Rectal smooth muscle tissue (tissue), 1 donor: ENCODE results near the gene SMLR1.

Source experiments
- H3K27ac ChIP-seq: one replicate; pipeline ENCODE4 v1.7.0; 2013; ENCODE audit warnings: low read depth, low read length, inconsistent platforms
- H3K27me3 ChIP-seq: one replicate; pipeline ENCODE4 v1.7.0; 2013; ENCODE audit warnings: low read length; ENCODE audit not compliant: control insufficient read depth, insufficient read depth
- H3K36me3 ChIP-seq: one replicate; pipeline ENCODE4 v1.7.0; 2013; ENCODE audit warnings: low read length; ENCODE audit not compliant: control insufficient read depth, insufficient read depth
- H3K4me1 ChIP-seq: one replicate; pipeline ENCODE4 v1.7.0; 2013; ENCODE audit warnings: low read length; ENCODE audit not compliant: control insufficient read depth, insufficient read depth
- H3K4me3 ChIP-seq: one replicate; pipeline ENCODE4 v1.7.0; 2013; ENCODE audit warnings: low read length
- H3K9ac ChIP-seq: one replicate; pipeline ENCODE4 v1.7.0; 2013; ENCODE audit warnings: low read length

SMLR1 gene

GRCh38 chr6:130831607-130832006, 4.4 kb downstream of the SMLR1 start:
- Histone ChIP-seq H3K4me3 (no peak overlapping the region), H3K4me1 (no peaks in the 10 kb centered on the region), H3K27ac (no peak overlapping the region), H3K36me3 (no peaks in the 10 kb centered on the region), H3K27me3 (no peaks in the 10 kb centered on the region), H3K9ac (no peak overlapping the region)

- no peak overlapping the region for H3K9ac ChIP-seq
- no peaks in the 10 kb centered on the region for H3K4me1 ChIP-seq
- H3K36me3 ChIP-seq = no peaks in the 10 kb centered on the region
- no peak overlapping the region for H3K27ac ChIP-seq
- no peak overlapping the region for H3K4me3 ChIP-seq
- no peaks in the 10 kb centered on the region for H3K27me3 ChIP-seq
These were observed 6.4 kb downstream of the SMLR1 start for GRCh38 chr6:130833569-130833968.

- no peak overlapping the region for H3K27ac ChIP-seq
- H3K4me1 ChIP-seq = no peaks in the 10 kb centered on the region
- no peak overlapping the region for H3K9ac ChIP-seq
- H3K36me3 ChIP-seq = no peaks in the 10 kb centered on the region
- no peaks in the 10 kb centered on the region for H3K27me3 ChIP-seq
- no peak overlapping the region for H3K4me3 ChIP-seq
These were observed 7.5 kb downstream of the SMLR1 start for GRCh38 chr6:130834482-130835251.

- no peaks in the 10 kb centered on the region for H3K36me3 ChIP-seq
- no peak overlapping the region for H3K9ac ChIP-seq
- H3K4me1 ChIP-seq = no peaks in the 10 kb centered on the region
- H3K27ac ChIP-seq = no peak overlapping the region
- no peaks in the 10 kb centered on the region for H3K27me3 ChIP-seq
- no peak overlapping the region for H3K4me3 ChIP-seq
These were observed 8.9 kb downstream of the SMLR1 start for GRCh38 chr6:130836055-130836640.

GRCh38 chr6:130837067-130837466, 9.9 kb downstream of the SMLR1 start:
- H3K4me1 ChIP-seq = no peaks in the 10 kb centered on the region
- H3K36me3 ChIP-seq = no peaks in the 10 kb centered on the region
- no peak overlapping the region for H3K4me3 ChIP-seq
- H3K9ac ChIP-seq = no peak overlapping the region
- H3K27ac ChIP-seq = no peak overlapping the region
- no peaks in the 10 kb centered on the region for H3K27me3 ChIP-seq

- H3K36me3 ChIP-seq = no peaks in the 10 kb centered on the region
- H3K4me3 ChIP-seq = no peak overlapping the region
- no peak overlapping the region for H3K27ac ChIP-seq
- H3K27me3 ChIP-seq = no peaks in the 10 kb centered on the region
- no peaks in the 10 kb centered on the region for H3K4me1 ChIP-seq
- no peak overlapping the region for H3K9ac ChIP-seq
These were observed 11.1 kb downstream of the SMLR1 start for GRCh38 chr6:130838250-130838860.

GRCh38 chr6:130838951-130839350, 11.7 kb downstream of the SMLR1 start:
- Histone ChIP-seq H3K36me3 (no peaks in the 10 kb centered on the region), H3K27me3 (no peaks in the 10 kb centered on the region), H3K4me1 (no peaks in the 10 kb centered on the region), H3K9ac (no peak overlapping the region), H3K4me3 (no peak overlapping the region), H3K27ac (no peak overlapping the region)

- H3K4me3 ChIP-seq = no peak overlapping the region
- H3K27me3 ChIP-seq = no peaks in the 10 kb centered on the region
- H3K4me1 ChIP-seq = no peaks in the 10 kb centered on the region
- H3K36me3 ChIP-seq = no peaks in the 10 kb centered on the region
- H3K27ac ChIP-seq = no peak overlapping the region
- no peak overlapping the region for H3K9ac ChIP-seq
These were observed 12.2 kb downstream of the SMLR1 start for GRCh38 chr6:130839379-130839778.

- Histone ChIP-seq H3K27me3 (no peaks in the 10 kb centered on the region), H3K36me3 (no peaks in the 10 kb centered on the region), H3K9ac (no peak overlapping the region), H3K4me1 (no peaks in the 10 kb centered on the region), H3K4me3 (no peak overlapping the region), H3K27ac (no peak overlapping the region)
These were observed 12.8 kb downstream of the SMLR1 start for GRCh38 chr6:130840050-130840449.

- no peaks in the 10 kb centered on the region for H3K4me1 ChIP-seq
- H3K27ac ChIP-seq = no peak overlapping the region
- no peak overlapping the region for H3K4me3 ChIP-seq
- H3K36me3 ChIP-seq = no peaks in the 10 kb centered on the region
- H3K9ac ChIP-seq = no peak overlapping the region
- no peaks in the 10 kb centered on the region for H3K27me3 ChIP-seq
These were observed 14.0 kb downstream of the SMLR1 start for GRCh38 chr6:130841128-130841728.

GRCh38 chr6:130843575-130844320, 16.5 kb downstream of the SMLR1 start:
- Histone ChIP-seq H3K4me3 (no peak overlapping the region), H3K9ac (no peak overlapping the region), H3K36me3 (no peaks in the 10 kb centered on the region), H3K27me3 (no peaks in the 10 kb centered on the region), H3K27ac (no peak overlapping the region), H3K4me1 (no peaks in the 10 kb centered on the region)

- Histone ChIP-seq H3K4me1 (no peaks in the 10 kb centered on the region), H3K4me3 (no peak overlapping the region), H3K9ac (no peak overlapping the region), H3K27ac (no peak overlapping the region), H3K27me3 (no peaks in the 10 kb centered on the region), H3K36me3 (no peaks in the 10 kb centered on the region)
These were observed 19.3 kb downstream of the SMLR1 start for GRCh38 chr6:130846501-130846900.
